H1 (cell line): Measurements from ENCODE around the gene RGL2. TPM values are rescaled to one million over a fixed set of nuclear protein-coding genes. Genes with fewer than 3 reads are reported as not detected.
A peak's percentile ranks its signal among the peaks of the same experiment; 100 is the strongest.

Source experiments
- ASH2L ChIP-seq: fragments of 200-600, 300-600 bp; sonication (generic); IDR thresholded peaks from one replicate; pipeline ENCODE4 v1.7.1; 2017; ENCODE audit warnings: low read length
- BCL11A ChIP-seq, 2 experiments: IDR thresholded peaks; one replicate each; pipeline ENCODE4 v1.6.1; 2011; ENCODE audit warnings: low read depth in 2 of 2, low read length in 2 of 2, mild to moderate bottlenecking in 2 of 2
- CTBP2 ChIP-seq: IDR thresholded peaks from 2 replicates; pipeline ENCODE4 v1.7.0; 2011; ENCODE audit warnings: borderline replicate concordance, mild to moderate bottlenecking, moderate library complexity, mixed read lengths, low read length; ENCODE audit not compliant: insufficient read depth, insufficient read length
- EGR1 ChIP-seq: IDR thresholded peaks from 2 replicates; pipeline ENCODE4 v1.6.1; 2011; ENCODE audit warnings: low read depth, low read length, borderline replicate concordance
- MAFK ChIP-seq: IDR thresholded peaks from 2 replicates; pipeline ENCODE4 v1.6.1; 2012; ENCODE audit warnings: low read depth, mild to moderate bottlenecking, improper control_type of control experiment, low read length
- POLR2A ChIP-seq, 2 experiments: IDR thresholded peaks; 1 replicate in 1 of 2; 2 replicates in 1 of 2; pipeline ENCODE4 v1.6.1; 2011; ENCODE audit warnings: low read depth in 2 of 2, low read length in 2 of 2, mild to moderate bottlenecking in 2 of 2; ENCODE audit errors: control extremely low read depth in 1 of 2
- SIRT6 ChIP-seq: IDR thresholded peaks from one replicate; pipeline ENCODE4 v1.7.1; 2012; ENCODE audit warnings: low read length, inconsistent platforms
- SP4 ChIP-seq: IDR thresholded peaks from 2 replicates; pipeline ENCODE4 v1.6.1; 2012; ENCODE audit warnings: low read length, inconsistent platforms
- TEAD4 ChIP-seq: IDR thresholded peaks from 2 replicates; pipeline ENCODE4 v1.6.1; 2012; ENCODE audit warnings: low read depth, low read length, inconsistent platforms, mixed read lengths
- polyA plus RNA-seq, 7 experiments: library from polyadenylated mRNA; depleted of rRNA in 3 of 7; stranded (reverse) in 5 of 7; unstranded in 2 of 7; fragments of >200 nt in 5 of 7; fragments of 200-250 nt in 2 of 7; gene quantifications; 1 replicate in 5 of 7; 2 replicates in 1 of 7; 4 replicates in 1 of 7; pipeline versions ENCODE4 v1.2.1 to v1.2.3, GENCODE V29; 2011 to 2013; ENCODE audit warnings: missing spikeins in 2 of 7, mixed read lengths in 2 of 7
- total RNA-seq: library from RNA; stranded (reverse); fragmentation: NEBNext Ultra II Directional; extraction: Animal tissue kit (Norgen Biotek cat#: 25700); gene quantifications from 2 replicates; pipeline ENCODE4 v1.2.1, GENCODE V29; 2021

The RGL2 gene
- total and polyA plus RNA-seq, 2 of the 8 experiments (the other 6 are each of a cell fraction or from before 2014, with no cell fraction given): 58.1 to 80.3 TPM

DNA sequence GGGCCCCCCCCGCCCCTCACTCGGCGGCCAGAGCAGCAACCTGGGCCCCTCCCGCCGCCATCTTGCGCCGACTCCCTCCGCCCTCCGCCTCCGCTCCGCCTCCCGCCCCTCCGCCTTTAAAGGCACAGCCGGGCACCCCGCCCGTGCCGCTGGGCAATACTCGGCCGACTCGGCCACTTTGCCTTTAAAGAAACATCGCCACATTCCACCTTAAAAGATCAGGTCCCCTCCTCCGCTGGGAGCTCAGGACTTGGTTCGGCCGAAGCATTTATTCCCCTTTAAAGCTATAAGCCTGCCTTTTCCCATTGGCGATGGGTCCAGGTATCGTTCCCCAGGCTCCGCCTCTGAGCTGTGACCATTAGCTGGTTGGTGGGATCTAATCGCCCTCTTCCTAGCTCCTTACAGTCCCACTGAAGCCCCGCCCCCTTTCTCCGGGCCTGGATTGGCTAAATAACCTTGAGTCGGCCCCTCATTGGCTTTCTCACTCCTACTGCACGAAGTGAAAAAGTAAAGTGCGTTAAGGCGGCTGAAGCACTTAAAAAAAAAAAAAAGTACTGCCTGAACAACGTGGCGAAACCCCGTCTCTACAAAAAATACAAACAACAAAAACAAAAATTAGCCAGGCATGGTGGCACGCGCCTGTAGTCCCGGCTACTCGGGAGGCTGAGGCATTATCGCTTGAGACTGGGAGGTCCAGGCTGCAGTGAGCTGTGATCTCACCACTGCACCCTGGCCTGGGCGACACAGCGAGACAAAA, 19.1 kb upstream of the RGL2 start, which contains the start of gene ZBTB22 (continued):
- peak; percentile 50 for TF ChIP-seq ASH2L
- peak; percentile 58; the same call in 1 of the 2 replicates for TF ChIP-seq TEAD4
- TF ChIP-seq SP4: peak; percentile 59; the same call in 1 of the 2 replicates
- no peak for TF ChIP-seq SIRT6
- no peak for TF ChIP-seq CTBP2
- TF ChIP-seq POLR2A (IDR thresholded peaks at IDR 0.05; ENCODE audit: control extremely low read depth in 1 of 2, low read depth in 2 of 2, low read length in 2 of 2): peak in 1 of 2 experiments; percentile 70; a peak in 2 of 3 replicates
- peak; percentile 18; the same call in 1 of the 2 replicates for TF ChIP-seq EGR1
- no peak for TF ChIP-seq BCL11A (IDR thresholded peaks at IDR 0.05; ENCODE audit: low read depth in 2 of 2, low read length in 2 of 2)
- no peak for TF ChIP-seq MAFK
